Right renal cortex interstitium (tissue), 3 donors: ENCODE data around the gene KRTAP5-11. TPM values are rescaled to one million over a fixed set of nuclear protein-coding genes. Genes with fewer than 3 reads are reported as not detected.
"Not testable (repeated sequence)": the region's sequence is repeated elsewhere in the genome, so short reads cannot be mapped to it uniquely, and the experiment has no call there.

Source experiments
- DNase-seq, 3 donors: peaks; one replicate each; pipeline ENCODE4 v3.0.0-alpha.2; 2013; ENCODE audit warnings: low read depth in 3 of 3, low spot score in 2 of 3
- polyA plus RNA-seq, 3 donors: library from polyadenylated mRNA; unstranded; fragments of 120-200 nt; gene quantifications; one replicate each; pipeline ENCODE4 v1.2.1, GENCODE V29; 2013; ENCODE audit not compliant: insufficient read length in 3 of 3

The KRTAP5-11 gene
- polyA plus RNA-seq, 3 donors, result 0.28 TPM; not detected in 2

DNA sequence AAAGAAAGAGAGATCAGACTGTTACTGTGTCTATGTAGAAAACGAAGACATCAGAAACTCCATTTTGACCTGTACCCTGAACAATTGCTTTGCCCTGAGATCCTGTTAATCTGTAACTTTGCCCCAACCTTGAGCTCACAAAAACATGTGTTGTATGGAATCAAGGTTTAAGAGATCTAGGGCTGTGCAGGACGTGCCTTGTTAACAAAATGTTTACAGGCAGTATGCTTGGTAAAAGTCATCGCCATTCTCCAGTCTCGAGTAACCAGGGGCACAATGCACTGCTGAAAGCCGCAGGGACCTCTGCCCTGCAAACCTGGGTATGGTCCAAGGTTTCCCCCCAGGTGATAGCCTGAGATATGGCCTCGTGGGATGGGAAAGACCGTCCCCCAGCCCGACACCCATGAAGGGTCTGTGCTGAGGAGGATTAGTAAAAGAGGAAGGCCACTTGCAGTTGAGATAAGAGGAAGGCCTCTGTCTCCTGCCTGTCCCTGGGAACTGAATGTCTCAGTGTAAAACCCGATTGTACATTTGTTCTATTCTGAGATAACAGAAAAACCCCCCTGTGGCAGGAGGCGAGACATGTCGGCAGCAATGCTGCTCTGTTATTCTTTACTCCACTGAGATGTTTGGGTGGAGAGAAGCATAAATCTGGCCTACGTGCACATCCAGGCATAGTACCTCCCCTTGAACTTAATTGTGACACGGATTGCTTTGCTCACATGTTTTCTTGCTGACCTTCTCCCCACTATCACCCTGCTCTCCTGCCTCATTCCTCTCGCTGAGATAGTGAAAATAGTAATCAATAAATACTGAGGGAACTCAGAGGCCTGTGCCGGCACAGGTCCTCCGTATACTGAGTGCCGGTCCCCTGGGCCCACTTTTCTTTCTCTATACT lies 47.7 kb downstream of the KRTAP5-11 start:
- DNase-seq, result not testable (repeated sequence)

GRCh38 chr11:71532036-71532610 lies 50.6 kb downstream of the KRTAP5-11 start:
- no peak for DNase-seq

Other genes with a start within 250 kb of the KRTAP5-11 start
- 10 to 100 TPM; 39.0 to 40.2 (median 39.3) TPM for gene DHCR7, start 134.5 kb downstream of the KRTAP5-11 start, polyA plus RNA-seq
- gene NADSYN1, start 129.7 kb downstream of the KRTAP5-11 start, polyA plus RNA-seq, result 10 to 100 TPM; 35.3 to 38.3 (median 36.4) TPM
- gene KRTAP5-7, start 55.6 kb downstream of the KRTAP5-11 start, polyA plus RNA-seq, result under 1 TPM in 1 of 3 donors, not detected in 2; 0.17 TPM
- under 1 TPM; 0.37 to 0.75 (median 0.58) TPM for gene KRTAP5-8, start 44.9 kb downstream of the KRTAP5-11 start, polyA plus RNA-seq
- gene KRTAP5-9, start 34.5 kb downstream of the KRTAP5-11 start, polyA plus RNA-seq, result under 1 TPM; 0.28 to 0.67 (median 0.33) TPM
- under 1 TPM; 0.18 to 0.24 (median 0.20) TPM for gene KRTAP5-10, start 17.3 kb downstream of the KRTAP5-11 start, polyA plus RNA-seq